Measurements from ENCODE around the gene DENND1A. TPM values are rescaled to one million over a fixed set of nuclear protein-coding genes. Genes with fewer than 3 reads are reported as not detected.

DENND1A gene
- total RNA-seq, 1 donor: 22.9 TPM

- TF ChIP-seq, protein P1, sequence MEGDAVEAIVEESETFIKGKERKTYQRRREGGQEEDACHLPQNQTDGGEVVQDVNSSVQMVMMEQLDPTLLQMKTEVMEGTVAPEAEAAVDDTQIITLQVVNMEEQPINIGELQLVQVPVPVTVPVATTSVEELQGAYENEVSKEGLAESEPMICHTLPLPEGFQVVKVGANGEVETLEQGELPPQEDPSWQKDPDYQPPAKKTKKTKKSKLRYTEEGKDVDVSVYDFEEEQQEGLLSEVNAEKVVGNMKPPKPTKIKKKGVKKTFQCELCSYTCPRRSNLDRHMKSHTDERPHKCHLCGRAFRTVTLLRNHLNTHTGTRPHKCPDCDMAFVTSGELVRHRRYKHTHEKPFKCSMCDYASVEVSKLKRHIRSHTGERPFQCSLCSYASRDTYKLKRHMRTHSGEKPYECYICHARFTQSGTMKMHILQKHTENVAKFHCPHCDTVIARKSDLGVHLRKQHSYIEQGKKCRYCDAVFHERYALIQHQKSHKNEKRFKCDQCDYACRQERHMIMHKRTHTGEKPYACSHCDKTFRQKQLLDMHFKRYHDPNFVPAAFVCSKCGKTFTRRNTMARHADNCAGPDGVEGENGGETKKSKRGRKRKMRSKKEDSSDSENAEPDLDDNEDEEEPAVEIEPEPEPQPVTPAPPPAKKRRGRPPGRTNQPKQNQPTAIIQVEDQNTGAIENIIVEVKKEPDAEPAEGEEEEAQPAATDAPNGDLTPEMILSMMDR (IDR thresholded peaks at IDR 0.05; ENCODE audit: insufficient read depth, low read depth, low read length): no peak
- no peak for DNase-seq (ENCODE audit: low read depth)
- no peak overlapping the region for H3K4me3 ChIP-seq (ENCODE audit: low read depth, low read length)
These were observed 505.2 kb downstream of the DENND1A start for GRCh38 chr9:123424552-123425225.

DNA sequence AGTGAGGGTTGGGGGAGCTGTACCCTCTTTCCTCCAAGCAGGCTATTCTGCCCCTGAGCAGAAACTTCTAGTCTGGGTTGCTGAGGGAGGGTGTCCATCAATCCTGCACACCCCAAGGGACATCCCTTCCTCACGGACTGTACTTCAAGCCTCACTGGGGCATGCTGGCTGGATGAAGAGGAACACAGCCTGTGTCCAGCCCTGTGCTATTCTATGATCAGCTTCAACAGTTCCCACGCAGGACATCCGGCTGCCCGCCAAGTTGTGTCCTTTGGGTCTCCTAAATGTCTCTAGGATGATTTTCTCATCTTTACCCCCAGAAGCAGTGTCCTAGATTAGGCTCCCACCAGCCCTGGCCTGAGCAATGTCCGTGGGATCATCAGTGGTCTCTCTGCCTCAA is 505.8 kb downstream of the DENND1A start:
- DNase-seq (ENCODE audit: low read depth): no peak
- TF ChIP-seq, protein P1 (IDR thresholded peaks at IDR 0.05; ENCODE audit: insufficient read depth, low read depth, low read length): no peak
- no peak overlapping the region for H3K4me3 ChIP-seq (ENCODE audit: low read depth, low read length)

DNA sequence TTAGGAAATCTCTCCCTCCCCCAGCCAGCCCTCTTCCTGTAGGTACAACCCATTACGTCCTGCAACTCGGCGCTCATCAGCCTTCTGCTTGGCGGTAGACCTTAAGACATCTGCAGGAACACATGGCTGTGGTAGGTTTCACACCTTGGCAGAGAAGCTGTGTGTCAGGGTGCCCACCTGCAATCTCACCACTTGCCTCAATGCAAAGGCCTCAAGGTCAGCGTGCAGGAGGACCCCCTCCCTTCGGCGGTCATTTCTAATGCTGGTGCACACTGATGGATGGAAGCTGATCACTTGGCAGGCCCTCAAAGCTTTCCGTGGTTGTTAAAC is 506.6 kb downstream of the DENND1A start:
- no peak overlapping the region for H3K4me3 ChIP-seq (ENCODE audit: low read depth, low read length)
- TF ChIP-seq, protein P1 (IDR thresholded peaks at IDR 0.05; ENCODE audit: insufficient read depth, low read depth, low read length): no peak
- DNase-seq (ENCODE audit: low read depth): no peak

DNA sequence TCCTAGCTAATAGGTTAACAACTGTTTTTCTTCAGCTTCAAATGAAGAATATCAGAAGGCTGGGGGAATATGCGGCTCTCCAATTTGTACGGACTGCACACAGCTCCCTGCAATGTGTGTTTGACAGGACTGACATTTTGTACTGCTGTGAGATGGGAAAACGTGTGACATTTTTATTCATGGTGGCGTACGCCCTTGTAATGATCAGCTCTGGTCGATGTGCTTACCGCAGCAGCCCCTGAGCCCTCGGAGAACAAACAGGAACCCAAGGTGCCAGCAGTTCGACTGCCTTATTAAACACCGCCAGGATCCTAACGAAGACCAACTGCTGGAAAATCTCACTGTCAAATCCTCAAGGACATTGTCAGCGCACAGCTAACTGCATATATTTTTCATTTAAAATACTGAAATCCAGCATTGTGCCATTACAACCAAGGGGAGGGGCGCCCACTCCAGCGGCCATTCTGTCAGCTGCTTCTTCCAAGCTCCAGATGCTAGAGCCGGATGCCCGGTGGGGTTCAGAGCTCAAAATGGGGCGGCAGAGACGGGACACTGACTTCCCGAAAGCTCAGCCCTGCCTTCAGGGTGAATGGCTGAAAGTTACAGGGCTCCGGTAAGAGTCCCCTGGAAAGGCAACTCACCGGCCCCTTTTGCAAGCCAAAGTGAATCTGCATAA is 507.2 kb downstream of the DENND1A start:
- TF ChIP-seq, protein P1 (IDR thresholded peaks at IDR 0.05; ENCODE audit: insufficient read depth, low read depth, low read length): no peak
- no peak for DNase-seq (ENCODE audit: low read depth)
- H3K4me3 ChIP-seq (ENCODE audit: low read depth, low read length): no peak overlapping the region

GRCh38 chr9:123421801-123422455 is 508.0 kb downstream of the DENND1A start:
- DNase-seq (ENCODE audit: low read depth): no peak
- no peak overlapping the region for H3K4me3 ChIP-seq (ENCODE audit: low read depth, low read length)
- TF ChIP-seq, protein P1 (IDR thresholded peaks at IDR 0.05; ENCODE audit: insufficient read depth, low read depth, low read length): no peak

DNA sequence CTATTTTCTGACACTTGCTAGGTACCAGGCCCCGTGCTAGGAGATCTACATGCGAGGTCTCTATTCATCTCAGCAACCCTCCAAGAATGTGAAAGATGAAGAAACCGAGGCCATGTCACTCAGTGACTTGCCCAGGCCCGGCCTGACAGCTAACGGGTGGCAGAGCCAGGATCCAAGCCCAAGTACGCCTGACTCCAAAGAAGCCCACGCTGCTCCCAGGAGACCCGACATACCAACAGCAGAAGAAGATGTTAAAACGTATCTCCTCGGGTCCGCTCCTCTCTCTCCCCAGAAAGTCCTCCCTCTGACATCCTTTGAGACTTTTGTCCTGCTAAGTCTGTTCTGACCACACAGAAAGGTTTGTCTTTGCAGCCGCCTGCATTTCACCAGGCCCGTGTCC is 508.7 kb downstream of the DENND1A start:
- DNase-seq (ENCODE audit: low read depth): no peak
- TF ChIP-seq, protein P1 (IDR thresholded peaks at IDR 0.05; ENCODE audit: insufficient read depth, low read depth, low read length): no peak
- no peak overlapping the region for H3K4me3 ChIP-seq (ENCODE audit: low read depth, low read length)

All from fibroblast of villous mesenchyme (primary cell).